Uterus (tissue), 2 donors: ENCODE data around the gene AKT3.

Source experiments
- CTCF ChIP-seq, 4 experiments: fragments of 200-600 bp in 2 of 4; fragments of 450-650 bp in 2 of 4; sonication (generic) in 2 of 4; IDR thresholded peaks; one replicate each; pipeline ENCODE4 v1.5.1; 2016 to 2019; ENCODE audit warnings: antibody characterized with exemption in 4 of 4, mild to moderate bottlenecking in 2 of 4, moderate library complexity in 1 of 4
- POLR2A ChIP-seq, 2 donors: fragments of 450-650 bp; IDR thresholded peaks; one replicate each; pipeline ENCODE4 v1.6.1; 2016; ENCODE audit warnings: antibody characterized with exemption in 2 of 2, mild to moderate bottlenecking in 1 of 2, moderate library complexity in 1 of 2

- TF ChIP-seq POLR2A (IDR thresholded peaks at IDR 0.05) (no peak), CTCF (IDR thresholded peaks at IDR 0.05) (no peak)
These were observed 267.7 kb downstream of the AKT3 start for GRCh38 chr1:243582326-243582725.
